WERI-Rb-1 (cell line): ENCODE data around the gene RIBC1.

Source experiments
- DNase-seq: peaks from one replicate; pipeline ENCODE4 v3.0.0-alpha.2; 2020
- H3K27ac ChIP-seq: fragments of 250-450 bp; sonication (Bioruptor Pico); 2 replicates; pipeline ENCODE4 v1.5.1; 2020; ENCODE audit warnings: mild to moderate bottlenecking, moderate library complexity
- H3K27me3 ChIP-seq: fragments of 250-450 bp; sonication (Bioruptor Pico); 2 replicates; pipeline ENCODE4 v1.5.1; 2021; ENCODE audit warnings: mild to moderate bottlenecking, low read depth, moderate library complexity; ENCODE audit not compliant: insufficient read depth, severe bottlenecking
- H3K36me3 ChIP-seq: fragments of 250-450 bp; sonication (Bioruptor Pico); 2 replicates; pipeline ENCODE4 v1.5.1; 2020; ENCODE audit warnings: mild to moderate bottlenecking, moderate library complexity
- H3K4me3 ChIP-seq: 2 replicates; pipeline ENCODE4 v1.5.1; 2011; ENCODE audit warnings: low read depth, mild to moderate bottlenecking, control low read depth, low read length
- H3K9me3 ChIP-seq: fragments of 250-450 bp; sonication (Bioruptor Pico); 2 replicates; pipeline ENCODE4 v1.5.1; 2021; ENCODE audit warnings: mild to moderate bottlenecking, moderate library complexity; ENCODE audit not compliant: severe bottlenecking
- TF ChIP-seq, protein P1 (sequence below): IDR thresholded peaks from 2 replicates; pipeline ENCODE4 v1.5.1; 2011; ENCODE audit warnings: low read depth, mild to moderate bottlenecking, control low read depth, inconsistent platforms, low read length

The RIBC1 gene

DNA sequence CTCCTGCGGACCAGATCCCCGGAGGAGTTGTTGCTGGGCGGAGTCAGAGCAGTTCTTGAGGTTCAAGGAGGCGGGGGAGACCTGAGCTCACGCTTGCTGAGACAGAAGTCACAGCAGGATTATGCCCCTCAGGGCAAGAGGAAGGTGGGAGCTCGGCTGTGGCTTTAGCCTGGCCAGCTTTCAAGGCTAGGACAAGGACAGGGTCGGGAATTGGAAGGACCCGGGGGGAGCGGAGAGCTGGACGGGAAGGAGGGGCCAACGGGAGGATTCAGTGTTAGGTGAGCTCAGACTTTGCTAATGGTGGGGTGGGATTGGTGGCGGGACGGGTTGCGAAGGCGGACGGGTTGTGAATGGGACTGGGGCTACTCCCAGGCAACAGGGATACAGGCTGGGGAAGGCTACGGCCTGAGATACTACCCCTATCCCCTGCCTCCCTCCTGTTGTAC, at the start of gene RIBC1:
Gene RIBC1 (plus strand): TSS at position 13 of the 446 bp plus-strand sequence. CDS start 3,404 bp downstream, outside the sequence.
- peaks cover 31% of the 10 kb centered on the region for H3K36me3 ChIP-seq
- no peaks in the 10 kb centered on the region for H3K9me3 ChIP-seq
- no peak for DNase-seq
- TF ChIP-seq, protein P1, sequence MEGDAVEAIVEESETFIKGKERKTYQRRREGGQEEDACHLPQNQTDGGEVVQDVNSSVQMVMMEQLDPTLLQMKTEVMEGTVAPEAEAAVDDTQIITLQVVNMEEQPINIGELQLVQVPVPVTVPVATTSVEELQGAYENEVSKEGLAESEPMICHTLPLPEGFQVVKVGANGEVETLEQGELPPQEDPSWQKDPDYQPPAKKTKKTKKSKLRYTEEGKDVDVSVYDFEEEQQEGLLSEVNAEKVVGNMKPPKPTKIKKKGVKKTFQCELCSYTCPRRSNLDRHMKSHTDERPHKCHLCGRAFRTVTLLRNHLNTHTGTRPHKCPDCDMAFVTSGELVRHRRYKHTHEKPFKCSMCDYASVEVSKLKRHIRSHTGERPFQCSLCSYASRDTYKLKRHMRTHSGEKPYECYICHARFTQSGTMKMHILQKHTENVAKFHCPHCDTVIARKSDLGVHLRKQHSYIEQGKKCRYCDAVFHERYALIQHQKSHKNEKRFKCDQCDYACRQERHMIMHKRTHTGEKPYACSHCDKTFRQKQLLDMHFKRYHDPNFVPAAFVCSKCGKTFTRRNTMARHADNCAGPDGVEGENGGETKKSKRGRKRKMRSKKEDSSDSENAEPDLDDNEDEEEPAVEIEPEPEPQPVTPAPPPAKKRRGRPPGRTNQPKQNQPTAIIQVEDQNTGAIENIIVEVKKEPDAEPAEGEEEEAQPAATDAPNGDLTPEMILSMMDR, result no peak
- peak within 1 kb of the TSS; percentile 98 for H3K27ac ChIP-seq
- peak within 1 kb of the TSS; percentile 87 for H3K4me3 ChIP-seq
- H3K27me3 ChIP-seq, result no peaks in the 10 kb centered on the region

DNA sequence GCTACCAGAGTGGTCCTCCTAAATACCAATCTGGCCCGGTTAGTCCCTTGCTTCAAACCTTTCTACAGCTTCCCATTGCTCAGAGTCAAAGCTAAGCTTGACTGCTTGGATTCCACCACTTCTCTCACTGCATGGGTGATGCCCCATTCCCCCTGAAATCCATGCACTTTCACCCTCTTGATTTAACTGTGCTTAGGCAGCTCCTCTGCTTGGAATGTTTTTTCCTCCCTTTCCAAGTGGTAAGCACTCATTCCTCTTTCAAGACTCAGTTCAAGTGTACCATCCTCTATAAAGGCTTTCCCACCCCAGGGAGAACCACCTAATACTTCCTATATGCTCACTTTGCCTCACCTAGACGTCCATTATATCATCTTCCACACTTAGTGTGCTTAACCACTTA, 49.4 kb upstream of the RIBC1 start:
- no peak overlapping the region for H3K4me3 ChIP-seq
- TF ChIP-seq, protein P1, result no peak
- H3K27me3 ChIP-seq, result no peaks in the 10 kb centered on the region
- DNase-seq, result no peak
- H3K9me3 ChIP-seq, result no peaks in the 10 kb centered on the region
- peaks cover 16% of the 10 kb centered on the region for H3K36me3 ChIP-seq
- no peak overlapping the region for H3K27ac ChIP-seq

DNA sequence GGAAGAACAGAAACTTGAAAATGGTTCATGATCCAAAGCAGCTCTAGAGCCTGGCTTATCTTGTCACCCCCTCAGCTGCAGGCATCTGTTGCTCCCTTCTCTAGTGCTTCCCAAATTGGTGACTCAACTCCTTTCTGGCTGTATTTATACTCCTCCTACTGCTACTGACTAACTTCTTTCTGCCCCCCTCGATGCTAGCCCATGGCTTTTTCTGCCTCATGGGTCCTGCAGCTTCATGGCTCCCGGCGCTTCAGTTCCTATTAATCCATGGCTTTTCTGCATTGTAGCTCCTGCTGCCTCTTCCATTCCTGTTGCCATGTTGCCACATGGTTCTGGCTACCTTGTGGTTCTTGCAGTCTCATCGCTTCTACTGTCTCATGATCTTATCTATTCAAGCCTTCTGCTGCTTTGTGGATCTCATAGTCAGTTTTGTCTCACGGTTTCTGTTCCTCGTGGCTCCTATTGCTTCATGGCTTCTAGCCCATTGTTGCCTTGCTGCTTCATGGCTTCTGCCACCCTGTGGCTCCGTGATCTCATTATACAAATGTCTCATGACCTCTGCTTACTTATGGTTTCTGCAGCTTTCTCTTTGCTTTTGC, 48.4 kb upstream of the RIBC1 start:
- peaks cover 26% of the 10 kb centered on the region for H3K36me3 ChIP-seq
- H3K4me3 ChIP-seq, result no peak overlapping the region
- no peaks in the 10 kb centered on the region for H3K27me3 ChIP-seq
- H3K27ac ChIP-seq, result no peak overlapping the region
- TF ChIP-seq, protein P1, result no peak
- no peaks in the 10 kb centered on the region for H3K9me3 ChIP-seq
- no peak for DNase-seq

DNA sequence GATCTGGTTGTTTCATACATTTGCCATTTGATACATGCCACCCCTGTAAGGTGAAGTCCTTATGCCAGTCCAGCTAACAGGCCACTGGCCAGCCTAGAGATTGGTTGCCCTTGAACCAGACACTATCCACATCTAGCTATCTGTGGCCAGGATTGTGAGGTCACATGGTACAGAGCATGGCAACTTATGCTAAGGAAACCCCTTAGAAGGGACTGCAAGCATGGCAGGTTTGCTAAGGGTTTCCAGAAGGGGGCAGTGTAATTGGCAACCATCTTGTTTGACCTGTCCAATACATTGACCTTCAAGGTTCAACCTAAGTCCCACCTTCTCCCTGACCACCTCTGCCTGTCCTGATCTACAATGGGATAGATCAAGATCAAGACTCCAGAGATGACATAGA, 47.8 kb upstream of the RIBC1 start:
- H3K27ac ChIP-seq, result no peak overlapping the region
- TF ChIP-seq, protein P1, result peak; percentile 16; the same call in 1 of the 2 replicates

DNA sequence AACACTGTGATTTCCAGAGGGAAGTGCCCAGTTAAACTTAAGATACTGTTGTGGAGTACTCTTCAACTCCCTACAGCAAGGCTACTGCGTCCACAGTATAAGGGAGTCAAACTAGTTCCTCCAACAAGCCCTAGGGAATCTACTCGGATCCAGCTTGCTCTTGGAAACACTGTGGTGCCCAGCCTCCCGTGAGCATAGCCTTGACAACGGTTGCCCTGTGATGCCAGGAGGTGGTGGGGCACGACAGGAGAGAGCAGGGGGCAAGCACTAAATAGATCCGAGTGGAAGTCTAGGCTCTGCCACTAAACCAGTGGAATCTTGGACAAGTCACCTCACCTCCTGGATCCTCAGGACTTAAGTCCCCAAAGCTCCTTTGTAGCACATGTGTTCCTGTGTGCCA, 45.8 kb upstream of the RIBC1 start:
- Histone ChIP-seq H3K9me3 (no peaks in the 10 kb centered on the region), H3K36me3 (peaks cover 50% of the 10 kb centered on the region), H3K27me3 (no peaks in the 10 kb centered on the region)

More for the DNA sequence above, 47.8 kb upstream of the RIBC1 start:
- Histone ChIP-seq H3K27me3 (no peaks in the 10 kb centered on the region), H3K36me3 (peaks cover 32% of the 10 kb centered on the region), H3K9me3 (no peaks in the 10 kb centered on the region), H3K4me3 (no peak overlapping the region)
- no peak for DNase-seq

More for the DNA sequence above, 45.8 kb upstream of the RIBC1 start:
- TF ChIP-seq, protein P1, result no peak
- Histone ChIP-seq H3K27ac (no peak overlapping the region), H3K4me3 (no peak overlapping the region)
- DNase-seq, result peak; percentile 52
